CD4-positive, alpha-beta T cell (primary cell): Measurements from ENCODE around the gene E2F1. TPM values are rescaled to one million over a fixed set of nuclear protein-coding genes. Genes with fewer than 3 reads are reported as not detected.
A peak's percentile ranks its signal among the peaks of the same experiment; 100 is the strongest.

Source experiments
- ATAC-seq: fragments of 200-7000 bp; cut with Tn5 transposase; one replicate; pipeline ENCODE4 v1.10.0; 2022; ENCODE audit warnings: mild to moderate bottlenecking; ENCODE audit not compliant: poor library complexity
- CTCF ChIA-PET: fragments of 350-600 bp; sonication (Branson Sonifier 250); formaldehyde crosslinking; loops from one replicate; lab custom pipeline; 2021; ENCODE audit warnings: antibody characterized with exemption, inconsistent platforms; lab: Charles Lee
- POLR2A ChIA-PET: fragments of 350-600 bp; sonication (Branson Sonifier 250); formaldehyde crosslinking; loops from one replicate; lab custom pipeline; 2021; ENCODE audit warnings: antibody characterized with exemption, inconsistent platforms; lab: Charles Lee
- DNase-seq, 14 experiments: peaks; one replicate each; pipeline ENCODE4 v3.0.0-alpha.2; 2013 to 2020; ENCODE audit warnings: mixed read lengths in 2 of 14
- H3K27ac ChIP-seq, 2 donors: one replicate each; pipeline versions ENCODE4 v1.5.1 to v1.7.0; 2013; ENCODE audit warnings: low read length in 2 of 2, low read depth in 1 of 2, mild to moderate bottlenecking in 1 of 2
- H3K27me3 ChIP-seq, 2 experiments: 1 replicate in 1 of 2; 2 replicates in 1 of 2; pipeline versions ENCODE4 v1.6.1 to v1.7.0; 2013; ENCODE audit warnings: low read length in 2 of 2, control low read depth in 1 of 2, mild to moderate bottlenecking in 1 of 2, moderate library complexity in 1 of 2; ENCODE audit not compliant: insufficient read depth in 2 of 2, control insufficient read depth in 1 of 2
- H3K36me3 ChIP-seq: one replicate; pipeline ENCODE4 v1.6.1; 2013; ENCODE audit warnings: low read length, control low read depth; ENCODE audit not compliant: insufficient read depth
- H3K4me1 ChIP-seq: one replicate; pipeline ENCODE4 v1.6.1; 2013; ENCODE audit warnings: low read length, control low read depth; ENCODE audit not compliant: insufficient read depth
- H3K4me3 ChIP-seq: one replicate; pipeline ENCODE4 v1.5.1; 2013; ENCODE audit warnings: mild to moderate bottlenecking, low read length, moderate library complexity
- H3K9me3 ChIP-seq, 2 experiments: 1 replicate in 1 of 2; 2 replicates in 1 of 2; pipeline versions ENCODE4 v1.6.1 to v1.7.0; 2013; ENCODE audit warnings: low read length in 2 of 2, mild to moderate bottlenecking in 2 of 2, control low read depth in 1 of 2, moderate library complexity in 1 of 2; ENCODE audit not compliant: control insufficient read depth in 1 of 2, insufficient read depth in 1 of 2
- H3K27ac Mint-ChIP-seq: one replicate; pipeline ENCODE4 v1.8.0; 2020; ENCODE audit warnings: mixed read lengths
- H3K27me3 Mint-ChIP-seq: one replicate; pipeline ENCODE4 v1.8.0; 2021; ENCODE audit warnings: mixed read lengths
- H3K36me3 Mint-ChIP-seq: one replicate; pipeline ENCODE4 v1.8.0; 2021; ENCODE audit warnings: low read depth, mixed read lengths
- H3K4me1 Mint-ChIP-seq: one replicate; pipeline ENCODE4 v1.8.0; 2021; ENCODE audit warnings: low read depth, mixed read lengths
- H3K4me3 Mint-ChIP-seq: one replicate; pipeline ENCODE4 v1.8.0; 2020; ENCODE audit warnings: mild to moderate bottlenecking, mixed read lengths
- H3K9me3 Mint-ChIP-seq: one replicate; pipeline ENCODE4 v1.8.0; 2020; ENCODE audit warnings: mixed read lengths
- CTCF ChIP-seq: fragments of 200-600 bp; IDR thresholded peaks from one replicate; pipeline ENCODE4 v1.8.0; 2022; ENCODE audit warnings: antibody characterized with exemption, mild to moderate bottlenecking
- intact Hi-C, 2 experiments: fragments of 100-400 bp; cut with DNase I in 1 of 2; cut with micrococcal nuclease in 1 of 2; formaldehyde crosslinking; loops; one replicate each; pipeline versions ENCODE4 v1.15.1 to v1.9.0; 2023 to 2025; cut with DNase I, micrococcal nuclease
- total RNA-seq, 174 experiments: library from RNA in 2 of 174; stranded (reverse) in 2 of 174; gene quantifications; one replicate each; pipeline ENCODE4 v1.2.3 and lab custom pipeline; 2021 to 2026

Gene E2F1
- total RNA-seq, 2 experiments from 2014 or later: 1.2 to 1.6 TPM

DNA sequence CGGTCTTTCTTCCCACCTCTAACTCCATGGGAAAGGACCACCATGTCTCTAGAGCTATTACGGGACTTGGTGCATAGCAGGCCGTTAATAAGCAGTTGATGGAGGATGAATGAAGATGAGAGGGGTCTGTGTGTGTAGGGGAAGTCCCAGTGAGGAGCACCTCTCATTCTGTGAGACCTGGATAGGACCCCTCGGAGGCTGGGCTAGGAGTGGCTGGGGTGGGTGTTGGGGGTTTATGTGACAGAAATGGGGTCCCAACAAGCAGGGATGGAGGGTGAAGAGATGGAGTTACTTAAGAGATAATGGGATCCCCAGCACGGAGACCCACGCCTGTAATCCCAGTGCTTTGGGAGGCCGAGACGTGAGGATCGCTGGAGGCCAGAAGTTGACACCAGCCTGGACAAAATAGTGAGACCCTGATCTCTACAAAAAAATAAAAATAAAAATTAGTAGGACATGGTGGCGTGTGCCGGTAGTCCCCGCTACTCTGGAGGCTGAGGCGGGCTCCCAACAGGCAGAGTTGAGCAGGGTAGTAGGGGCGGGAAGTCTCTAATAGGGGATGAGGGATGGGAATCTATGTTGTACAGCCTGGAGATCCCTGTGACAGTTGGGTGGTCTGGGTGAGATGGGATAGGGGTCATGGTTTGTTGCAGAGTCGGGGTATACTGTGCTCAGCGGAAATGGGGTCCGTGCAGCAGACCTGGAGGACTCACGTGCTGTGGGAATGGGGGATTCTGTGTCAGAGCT is 44.9 kb upstream of the E2F1 start:
- Histone ChIP-seq H3K9me3 (no peaks in the 10 kb centered on the region), H3K27ac (peak overlapping the region; percentile 35 to 70), H3K4me1 (peaks cover 28% of the 10 kb centered on the region), H3K4me3 (peak overlapping the region; percentile 67), H3K27me3 (no peaks in the 10 kb centered on the region), H3K36me3 (no peaks in the 10 kb centered on the region)
- intact Hi-C loops: loop anchor here (2.0 to 10.0 kb wide), 7 partner anchors 46 to 631 kb away; partner anchors contain the start of genes ACTL10 (in 1 of the 2), C20orf144 (in 1 of the 2), EIF2S2 (in 1 of the 2) and ITCH (in 1 of the 2)
- H3K27ac Mint-ChIP-seq: peak overlapping the region; percentile 96
- H3K36me3 Mint-ChIP-seq: peaks cover 13% of the 10 kb centered on the region
- H3K9me3 Mint-ChIP-seq: no peaks in the 10 kb centered on the region
- DNase-seq (peak in 1 of 14 experiments; percentile 29), ATAC-seq (no peak)
- ChIA-PET POLR2A (interaction anchor here (1.4 to 3.6 kb wide), 9 partner anchors 11 to 330 kb away, joined by 3 to 53 read pairs (median 15); partner anchors contain the start of genes ACTL10, C20orf144, CBFA2T2 and CDK5RAP1), CTCF (interaction anchor here (0.5 to 2.5 kb wide), 2 partner anchors 12 to 36 kb away, joined by 6 to 19 read pairs; partner anchors contain the start of gene PXMP4)
- H3K27me3 Mint-ChIP-seq: no peaks in the 10 kb centered on the region
- H3K4me1 Mint-ChIP-seq: peaks cover 22% of the 10 kb centered on the region
- no peak for TF ChIP-seq CTCF
- H3K4me3 Mint-ChIP-seq: peak overlapping the region; percentile 91

DNA sequence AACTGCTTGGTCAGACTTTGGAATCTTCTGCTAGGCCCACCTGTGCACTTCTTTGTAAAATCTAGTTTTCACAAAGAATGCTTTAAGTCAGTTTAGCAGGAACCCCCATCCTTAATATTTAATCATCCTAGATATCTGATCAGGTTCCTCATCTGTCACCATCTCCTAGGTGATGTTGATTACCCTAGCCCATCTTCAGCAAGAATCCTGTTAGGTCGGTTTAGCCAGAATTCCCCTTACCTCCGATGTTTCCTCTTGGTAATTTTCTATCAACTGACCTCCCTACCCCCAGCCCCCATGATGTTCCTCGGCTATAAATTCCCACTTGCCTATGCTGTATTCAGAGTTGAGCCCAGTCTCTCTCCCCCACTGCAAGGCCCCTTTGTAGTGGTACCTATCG is 42.9 kb upstream of the E2F1 start:
- Histone ChIP-seq H3K4me3 (no peak overlapping the region), H3K27ac (no peak overlapping the region), H3K27me3 (no peaks in the 10 kb centered on the region), H3K36me3 (no peaks in the 10 kb centered on the region), H3K9me3 (no peaks in the 10 kb centered on the region), H3K4me1 (peaks cover 24% of the 10 kb centered on the region)
- H3K9me3 Mint-ChIP-seq: no peaks in the 10 kb centered on the region
- no peak for DNase-seq
- H3K4me1 Mint-ChIP-seq: peaks cover 17% of the 10 kb centered on the region
- no peak for ATAC-seq
- H3K4me3 Mint-ChIP-seq: peak overlapping the region; percentile 59
- peaks cover 9% of the 10 kb centered on the region for H3K36me3 Mint-ChIP-seq
- H3K27ac Mint-ChIP-seq: peak overlapping the region; percentile 69
- intact Hi-C loops: loop anchor here in 1 of 2 experiments (10.0 kb wide), 1 partner anchor 244 kb away; no protein-coding TSS in a partner anchor
- POLR2A ChIA-PET: interaction anchor here (0.8 kb wide), 1 partner anchor 9 kb away, joined by 3 read pairs; the partner anchor contains the start of gene PXMP4
- H3K27me3 Mint-ChIP-seq: no peaks in the 10 kb centered on the region
- no peak for TF ChIP-seq CTCF
- CTCF ChIA-PET: interaction anchor here (1.4 kb wide), 1 partner anchor 9 kb away, joined by 3 read pairs; the partner anchor contains the start of gene PXMP4

- POLR2A ChIA-PET: no interaction called here
- Histone ChIP-seq H3K27me3 (no peaks in the 10 kb centered on the region), H3K27ac (no peak overlapping the region), H3K36me3 (no peaks in the 10 kb centered on the region), H3K4me3 (no peak overlapping the region), H3K9me3 (no peaks in the 10 kb centered on the region), H3K4me1 (peaks cover 18% of the 10 kb centered on the region)
- Mint-ChIP-seq H3K4me3 (no peak overlapping the region), H3K27ac (no peak overlapping the region), H3K27me3 (no peaks in the 10 kb centered on the region), H3K36me3 (peaks cover 4% of the 10 kb centered on the region), H3K9me3 (no peaks in the 10 kb centered on the region), H3K4me1 (peaks cover 11% of the 10 kb centered on the region)
- no peak for ATAC-seq
- DNase-seq: no peak
- CTCF ChIA-PET: interaction anchor here (1.4 kb wide), 1 partner anchor 9 kb away, joined by 3 read pairs; the partner anchor contains the start of gene PXMP4
- no peak for TF ChIP-seq CTCF
- intact Hi-C loops: loop anchor here in 1 of 2 experiments (10.0 kb wide), 1 partner anchor 244 kb away; no protein-coding TSS in a partner anchor
These were observed 42.3 kb upstream of the E2F1 start for GRCh38 chr20:33728463-33728862.
